ENCODE results near the gene STARD8. TPM values are rescaled to one million over a fixed set of nuclear protein-coding genes. Genes with fewer than 3 reads are reported as not detected.

Gene STARD8
- polyA plus RNA-seq, 1 donor from 2014 or later: 0.09 TPM

- Histone ChIP-seq H3F3A (ENCODE audit: insufficient read depth, low read length, poor library complexity, severe bottlenecking) (no peaks in the 10 kb centered on the region), H3K27ac (ENCODE audit: low read length) (no peak overlapping the region), H3K79me2 (replicated peaks; ENCODE audit: insufficient read depth, low read length) (no peaks in the 10 kb centered on the region), H3K9me3 (ENCODE audit: low read length) (no peaks in the 10 kb centered on the region), H4K20me1 (ENCODE audit: insufficient read depth) (no peaks in the 10 kb centered on the region), H3K4me2 (ENCODE audit: low read length) (no peak overlapping the region), H3K36me3 (ENCODE audit: insufficient read depth, low read length) (no peaks in the 10 kb centered on the region), H3K4me3 (ENCODE audit: low read length) (no peak overlapping the region), H3K27me3 (ENCODE audit: insufficient read depth, low read depth, low read length) (no peaks in the 10 kb centered on the region), H3K9me2 (ENCODE audit: insufficient read depth, low read length) (no peaks in the 10 kb centered on the region), H2AFZ (ENCODE audit: low read depth, low read length) (no peak overlapping the region), H3K9ac (ENCODE audit: low read length) (no peak overlapping the region)
- TF ChIP-seq MXI1 (conservative IDR thresholded peaks at IDR 0.05; ENCODE audit: poor library complexity, severe bottlenecking) (no peak), POLR2AphosphoS5 (IDR thresholded peaks at IDR 0.05) (no peak), REST (IDR thresholded peaks at IDR 0.05; ENCODE audit: borderline replicate concordance) (no peak), RAD21 (conservative IDR thresholded peaks at IDR 0.05) (no peak), CTCF (IDR thresholded peaks at IDR 0.05; ENCODE audit: poor library complexity, severe bottlenecking) (no peak), TAF1 (IDR thresholded peaks at IDR 0.05; ENCODE audit: low read depth) (no peak)
Measured at GRCh38 chrX:68669871-68670270, 22.4 kb downstream of the STARD8 start.

- Histone ChIP-seq H3K27ac (ENCODE audit: low read length) (no peak overlapping the region), H3K4me3 (ENCODE audit: low read length) (no peak overlapping the region), H3K79me2 (replicated peaks; ENCODE audit: insufficient read depth, low read length) (no peaks in the 10 kb centered on the region), H3K36me3 (ENCODE audit: insufficient read depth, low read length) (no peaks in the 10 kb centered on the region), H4K20me1 (ENCODE audit: insufficient read depth) (no peaks in the 10 kb centered on the region), H3K9me3 (ENCODE audit: low read length) (no peaks in the 10 kb centered on the region), H2AFZ (ENCODE audit: low read depth, low read length) (no peak overlapping the region), H3K4me2 (ENCODE audit: low read length) (no peak overlapping the region), H3K27me3 (ENCODE audit: insufficient read depth, low read depth, low read length) (no peaks in the 10 kb centered on the region), H3F3A (ENCODE audit: insufficient read depth, low read length, poor library complexity, severe bottlenecking) (no peaks in the 10 kb centered on the region), H3K9me2 (ENCODE audit: insufficient read depth, low read length) (no peaks in the 10 kb centered on the region), H3K9ac (ENCODE audit: low read length) (no peak overlapping the region)
- TF ChIP-seq EP300 (conservative IDR thresholded peaks at IDR 0.05; ENCODE audit: poor library complexity, severe bottlenecking) (no peak), POLR2AphosphoS5 (IDR thresholded peaks at IDR 0.05) (no peak), MXI1 (conservative IDR thresholded peaks at IDR 0.05; ENCODE audit: poor library complexity, severe bottlenecking) (no peak), CTCF (IDR thresholded peaks at IDR 0.05; ENCODE audit: poor library complexity, severe bottlenecking) (no peak), RAD21 (conservative IDR thresholded peaks at IDR 0.05) (no peak), TAF1 (IDR thresholded peaks at IDR 0.05; ENCODE audit: low read depth) (no peak)
Measured at GRCh38 chrX:68671221-68671620, 23.8 kb downstream of the STARD8 start.
